PC-3 (cell line): ENCODE measurements around the gene CCDC82.

Experiments
- CTCF ChIP-seq: fragments of 300-600 bp; sonication (generic); conservative IDR thresholded peaks from 2 replicates; pipeline ENCODE4 v1.5.1; 2017; ENCODE audit warnings: antibody characterized with exemption, low read depth, mild to moderate bottlenecking, low read length
- EZH2 ChIP-seq: fragments of 300-600 bp; sonication (generic); IDR thresholded peaks from one replicate; pipeline ENCODE4 v1.6.1; 2017; ENCODE audit warnings: antibody characterized with exemption, mild to moderate bottlenecking, low read length; ENCODE audit not compliant: unreplicated experiment
- EZH2phosphoT487 ChIP-seq: fragments of 300-600 bp; sonication (generic); IDR thresholded peaks from 2 replicates; pipeline ENCODE4 v1.6.1; 2018; ENCODE audit warnings: mild to moderate bottlenecking, antibody characterized with exemption, low read length, borderline replicate concordance

- TF ChIP-seq CTCF (no peak), EZH2 (no peak), EZH2phosphoT487 (no peak)
These were observed 27.9 kb downstream of the CCDC82 start for GRCh38 chr11:96361778-96362177.
